ENCODE data around the gene TMIGD2.
"Not testable (repeated sequence)": the region's sequence is repeated elsewhere in the genome, so short reads cannot be mapped to it uniquely, and the experiment has no call there.

TMIGD2 gene

GRCh38 chr19:4334929-4335570 is 32.9 kb upstream of the TMIGD2 start:
- TF ChIP-seq CTCF (IDR thresholded peaks at IDR 0.05; ENCODE audit: low read length, missing control alignments) = no peak
- no peak overlapping the region for H3K4me3 ChIP-seq (replicated peaks; ENCODE audit: low read depth, low read length)
- no peak for DNase-seq (ENCODE audit: low read depth)

GRCh38 chr19:4329858-4330257 is 27.7 kb upstream of the TMIGD2 start:
- no peak for DNase-seq (ENCODE audit: low read depth)
- TF ChIP-seq CTCF (IDR thresholded peaks at IDR 0.05; ENCODE audit: low read length, missing control alignments) = no peak
- H3K4me3 ChIP-seq (replicated peaks; ENCODE audit: low read depth, low read length) = no peak overlapping the region

- H3K4me3 ChIP-seq (replicated peaks; ENCODE audit: low read depth, low read length) = peak overlapping the region; percentile 60
- DNase-seq (ENCODE audit: low read depth) = not testable (repeated sequence)
These were observed 26.9 kb upstream of the TMIGD2 start for GRCh38 chr19:4328991-4329681.

GRCh38 chr19:4328243-4328990 is 26.2 kb upstream of the TMIGD2 start:
- peak overlapping the region; percentile 60 for H3K4me3 ChIP-seq (replicated peaks; ENCODE audit: low read depth, low read length)
- no peak for TF ChIP-seq CTCF (IDR thresholded peaks at IDR 0.05; ENCODE audit: low read length, missing control alignments)

GRCh38 chr19:4327877-4328242 is 25.7 kb upstream of the TMIGD2 start:
- peak overlapping the region; percentile 52 for H3K4me3 ChIP-seq (replicated peaks; ENCODE audit: low read depth, low read length)
- no peak for TF ChIP-seq CTCF (IDR thresholded peaks at IDR 0.05; ENCODE audit: low read length, missing control alignments)
- DNase-seq (ENCODE audit: low read depth) = no peak

More at GRCh38 chr19:4328243-4328990, 26.2 kb upstream of the TMIGD2 start:
- DNase-seq (ENCODE audit: low read depth) = peak; percentile 97

- DNase-seq (ENCODE audit: low read depth) = peak; percentile 70
- H3K4me3 ChIP-seq (replicated peaks; ENCODE audit: low read depth, low read length) = peak overlapping the region; percentile 52
- TF ChIP-seq CTCF (IDR thresholded peaks at IDR 0.05; ENCODE audit: low read length, missing control alignments) = no peak
These were observed 25.2 kb upstream of the TMIGD2 start for GRCh38 chr19:4327252-4327876.

- TF ChIP-seq CTCF (IDR thresholded peaks at IDR 0.05; ENCODE audit: low read length, missing control alignments) = no peak
- no peak for DNase-seq (ENCODE audit: low read depth)
- peak overlapping the region; percentile 14 for H3K4me3 ChIP-seq (replicated peaks; ENCODE audit: low read depth, low read length)
These were observed 24.7 kb upstream of the TMIGD2 start for GRCh38 chr19:4326837-4327251.
